HepG2 (cell line): ENCODE data around the gene SLX9.

Source experiments
- CEBPG ChIP-seq: IDR thresholded peaks from 2 replicates; pipeline ENCODE4 v1.6.1; 2016
- GFI1 ChIP-seq: sonication (generic); formaldehyde crosslinking; IDR thresholded peaks from 2 replicates; pipeline ENCODE4 v1.5.0; 2020; ENCODE audit warnings: missing genetic modification reagents, mild to moderate bottlenecking, borderline replicate concordance
- GPN1 ChIP-seq: sonication (generic); formaldehyde crosslinking; IDR thresholded peaks from 2 replicates; pipeline ENCODE4 v1.5.1; 2020; ENCODE audit warnings: missing genetic modification reagents, borderline replicate concordance
- POLR2A ChIP-seq, 2 experiments: IDR thresholded peaks; 2 replicates each; pipeline ENCODE4 v1.6.1; 2011; ENCODE audit warnings: low read depth in 2 of 2, low read length in 2 of 2, mild to moderate bottlenecking in 1 of 2, moderate library complexity in 1 of 2; ENCODE audit not compliant: insufficient read depth in 1 of 2
- SMC3 ChIP-seq: IDR thresholded peaks from 2 replicates; pipeline ENCODE4 v1.6.1; 2011; ENCODE audit warnings: low read length, improper control_type of control experiment
- SRSF4 ChIP-seq: fragments of 200-400 bp; formaldehyde crosslinking; IDR thresholded peaks from one replicate; pipeline ENCODE4 v1.6.1; 2018; ENCODE audit warnings: mild to moderate bottlenecking, low read depth, low read length, moderate library complexity; ENCODE audit not compliant: poor library complexity, severe bottlenecking
- SRY ChIP-seq: sonication (generic); formaldehyde crosslinking; IDR thresholded peaks from 2 replicates; pipeline ENCODE4 v1.8.0; 2022; ENCODE audit warnings: mild to moderate bottlenecking, missing genetic modification reagents
- ZBTB20 ChIP-seq: sonication (generic); formaldehyde crosslinking; IDR thresholded peaks from 2 replicates; pipeline ENCODE4 v1.8.1; 2023; ENCODE audit warnings: missing genetic modification reagents, low read depth, mild to moderate bottlenecking, borderline replicate concordance
- ZFX ChIP-seq: sonication (generic); formaldehyde crosslinking; IDR thresholded peaks from 2 replicates; pipeline ENCODE4 v1.4.0; 2020; ENCODE audit warnings: mild to moderate bottlenecking, low read depth, missing genetic modification reagents, moderate library complexity
- ZNF136 ChIP-seq: sonication (generic); formaldehyde crosslinking; IDR thresholded peaks from 2 replicates; pipeline ENCODE4 v1.8.1; 2022; ENCODE audit warnings: low read depth, mild to moderate bottlenecking, moderate library complexity, missing genetic modification reagents
- ZNF317 ChIP-seq: sonication (generic); formaldehyde crosslinking; IDR thresholded peaks from 2 replicates; pipeline ENCODE4 v1.5.0; 2020; ENCODE audit warnings: mild to moderate bottlenecking, missing genetic modification reagents
- ZNF660 ChIP-seq: sonication (generic); formaldehyde crosslinking; IDR thresholded peaks from 2 replicates; pipeline ENCODE4 v1.5.1; 2020; ENCODE audit warnings: mild to moderate bottlenecking, low read depth, missing genetic modification reagents, borderline replicate concordance
- TF ChIP-seq, protein P1 (sequence below): sonication (generic); formaldehyde crosslinking; IDR thresholded peaks from 2 replicates; pipeline ENCODE4 v1.5.0; 2020; ENCODE audit warnings: missing genetic modification reagents, mild to moderate bottlenecking, borderline replicate concordance

DNA sequence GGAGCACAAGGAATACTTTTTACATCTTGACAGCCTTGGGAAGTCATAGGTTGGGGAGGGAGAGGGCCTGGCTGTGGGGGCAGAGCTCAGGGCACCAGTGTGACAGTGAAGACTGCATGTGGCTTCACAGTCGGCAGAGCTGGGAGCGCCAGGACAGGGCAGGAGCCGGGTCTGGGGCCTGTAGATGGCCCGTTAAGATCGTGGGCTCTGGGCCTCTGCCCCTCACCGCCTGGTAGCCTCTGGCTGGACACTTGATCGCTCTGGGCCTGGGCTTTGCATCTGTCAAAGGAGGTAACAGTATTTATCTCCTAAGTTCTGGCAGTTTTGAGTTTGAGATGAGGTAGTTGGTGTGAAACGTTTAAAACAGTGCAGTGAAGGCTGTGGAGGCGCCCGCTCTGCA lies 4.8 kb downstream of the SLX9 start:
- TF ChIP-seq ZNF136 = no peak
- no peak for TF ChIP-seq SMC3
- no peak for TF ChIP-seq ZBTB20
- TF ChIP-seq POLR2A (IDR thresholded peaks at IDR 0.05; ENCODE audit: insufficient read depth in 1 of 2, low read depth in 2 of 2, low read length in 2 of 2) = no peak
- no peak for TF ChIP-seq ZNF317 (CRISPR knock-in tag)
- no peak for TF ChIP-seq GFI1 (CRISPR knock-in tag)
- TF ChIP-seq, protein P1, sequence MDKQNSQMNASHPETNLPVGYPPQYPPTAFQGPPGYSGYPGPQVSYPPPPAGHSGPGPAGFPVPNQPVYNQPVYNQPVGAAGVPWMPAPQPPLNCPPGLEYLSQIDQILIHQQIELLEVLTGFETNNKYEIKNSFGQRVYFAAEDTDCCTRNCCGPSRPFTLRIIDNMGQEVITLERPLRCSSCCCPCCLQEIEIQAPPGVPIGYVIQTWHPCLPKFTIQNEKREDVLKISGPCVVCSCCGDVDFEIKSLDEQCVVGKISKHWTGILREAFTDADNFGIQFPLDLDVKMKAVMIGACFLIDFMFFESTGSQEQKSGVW (CRISPR knock-in tag) = no peak
- no peak for TF ChIP-seq GPN1
- no peak for TF ChIP-seq ZNF660 (CRISPR knock-in tag)
- no peak for TF ChIP-seq CEBPG (CRISPR knock-in tag)
- no peak for TF ChIP-seq SRY
- TF ChIP-seq ZFX (CRISPR knock-in tag) = no peak
- TF ChIP-seq SRSF4 = no peak
